ENCODE data around the gene LLGL2. TPM values are rescaled to one million over a fixed set of nuclear protein-coding genes. Genes with fewer than 3 reads are reported as not detected.
A peak's percentile ranks its signal among the peaks of the same experiment; 100 is the strongest.

Gene LLGL2
- total RNA-seq, 2 donors from 2014 or later: 4.1 to 8.5 TPM

DNA sequence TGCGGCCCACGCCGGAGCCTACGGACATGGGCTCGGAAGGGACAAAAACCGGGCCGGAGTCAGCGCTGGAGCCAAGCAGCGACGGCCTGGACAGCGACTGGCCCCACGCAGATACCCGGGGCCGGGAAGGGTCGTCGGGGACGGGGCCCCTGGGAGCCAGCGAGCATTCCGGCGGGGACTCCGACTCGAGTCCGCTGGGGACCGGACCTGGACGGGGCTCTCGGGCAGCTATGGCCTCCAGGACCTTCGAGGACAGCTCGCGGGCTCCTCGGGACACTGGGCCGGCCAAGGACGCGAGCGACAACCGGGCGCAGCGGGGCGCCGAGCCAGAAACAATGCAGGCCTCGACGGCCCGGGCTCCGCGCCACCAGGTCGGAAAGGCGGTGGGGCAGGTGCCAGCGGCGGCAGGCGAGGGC lies 63.1 kb downstream of the LLGL2 start:
- no peak for DNase-seq (ENCODE audit: low spot score)
- Histone ChIP-seq H3K27ac (peak overlapping the region; percentile 91 to 96), H3K27me3 (no peaks in the 10 kb centered on the region), H3K36me3 (no peaks in the 10 kb centered on the region), H3K9me3 (no peaks in the 10 kb centered on the region), H3K4me1 (peaks cover 0 to 24% of the 10 kb centered on the region in 2 donors), H3K4me3 (peak overlapping the region; percentile 45 to 74)
- TF ChIP-seq, protein P1, sequence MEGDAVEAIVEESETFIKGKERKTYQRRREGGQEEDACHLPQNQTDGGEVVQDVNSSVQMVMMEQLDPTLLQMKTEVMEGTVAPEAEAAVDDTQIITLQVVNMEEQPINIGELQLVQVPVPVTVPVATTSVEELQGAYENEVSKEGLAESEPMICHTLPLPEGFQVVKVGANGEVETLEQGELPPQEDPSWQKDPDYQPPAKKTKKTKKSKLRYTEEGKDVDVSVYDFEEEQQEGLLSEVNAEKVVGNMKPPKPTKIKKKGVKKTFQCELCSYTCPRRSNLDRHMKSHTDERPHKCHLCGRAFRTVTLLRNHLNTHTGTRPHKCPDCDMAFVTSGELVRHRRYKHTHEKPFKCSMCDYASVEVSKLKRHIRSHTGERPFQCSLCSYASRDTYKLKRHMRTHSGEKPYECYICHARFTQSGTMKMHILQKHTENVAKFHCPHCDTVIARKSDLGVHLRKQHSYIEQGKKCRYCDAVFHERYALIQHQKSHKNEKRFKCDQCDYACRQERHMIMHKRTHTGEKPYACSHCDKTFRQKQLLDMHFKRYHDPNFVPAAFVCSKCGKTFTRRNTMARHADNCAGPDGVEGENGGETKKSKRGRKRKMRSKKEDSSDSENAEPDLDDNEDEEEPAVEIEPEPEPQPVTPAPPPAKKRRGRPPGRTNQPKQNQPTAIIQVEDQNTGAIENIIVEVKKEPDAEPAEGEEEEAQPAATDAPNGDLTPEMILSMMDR (IDR thresholded peaks at IDR 0.05): no peak

DNA sequence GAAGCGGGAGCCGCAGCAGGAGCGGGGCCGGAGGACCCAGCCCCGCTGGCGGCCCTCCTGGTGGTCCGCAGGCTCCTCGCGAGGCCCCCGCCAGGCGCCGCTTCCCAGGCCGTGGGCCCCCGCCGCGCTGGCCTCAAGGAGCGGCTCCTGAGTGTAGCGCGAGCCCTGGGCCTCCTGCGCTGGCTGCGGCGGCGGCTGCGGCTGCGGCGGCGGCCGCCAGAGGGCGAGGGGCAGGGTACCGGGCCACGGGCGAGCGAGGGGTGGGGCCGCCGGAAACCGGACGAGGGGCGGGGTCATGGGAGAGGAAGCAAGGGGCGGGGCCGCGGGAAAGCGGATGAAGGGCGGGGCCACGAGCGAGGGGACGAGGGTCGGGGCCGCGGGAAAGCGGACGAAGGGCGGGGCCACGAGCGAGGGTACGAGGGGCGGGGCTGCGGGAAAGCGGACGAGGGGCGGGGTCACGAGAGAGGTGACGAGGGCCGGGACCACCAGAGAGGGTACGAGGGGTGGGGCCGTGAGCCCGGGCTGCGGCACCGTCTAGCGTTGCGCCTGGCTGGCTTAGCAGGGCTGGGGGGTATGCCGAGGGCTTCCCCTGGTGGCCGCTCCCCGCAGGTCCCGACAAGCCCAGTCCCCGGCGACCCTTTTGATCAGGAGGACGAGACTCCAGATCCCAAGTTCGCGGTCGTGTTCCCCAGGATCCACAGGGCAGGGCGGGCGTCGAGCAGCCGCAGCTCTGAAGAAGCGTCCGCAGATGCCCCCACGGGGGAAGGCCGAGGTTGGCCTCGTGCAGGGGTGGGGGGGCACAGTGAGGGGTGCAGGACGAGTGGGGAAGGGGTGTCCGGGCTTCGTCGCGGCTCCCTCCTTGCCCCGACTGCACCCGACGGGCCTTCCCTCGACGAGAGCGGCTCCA lies 63.8 kb downstream of the LLGL2 start:
- H3K4me3 ChIP-seq: peak overlapping the region; percentile 45 to 74
- no peaks in the 10 kb centered on the region for H3K27me3 ChIP-seq
- no peaks in the 10 kb centered on the region for H3K36me3 ChIP-seq
- DNase-seq (ENCODE audit: low spot score): peak; percentile 84
- no peaks in the 10 kb centered on the region for H3K9me3 ChIP-seq
- TF ChIP-seq, protein P1 (IDR thresholded peaks at IDR 0.05): peak; percentile 56 to 82
- peak overlapping the region; percentile 91 to 96 for H3K27ac ChIP-seq
- peaks cover 0 to 24% of the 10 kb centered on the region in 2 donors for H3K4me1 ChIP-seq

GRCh38 chr17:75589919-75590303 lies 64.4 kb downstream of the LLGL2 start:
- no peak for DNase-seq (ENCODE audit: low spot score)
- Histone ChIP-seq H3K4me1 (peaks cover 0 to 24% of the 10 kb centered on the region in 2 donors), H3K27me3 (no peaks in the 10 kb centered on the region), H3K9me3 (no peaks in the 10 kb centered on the region), H3K4me3 (peak overlapping the region in 1 of 2 donors; percentile 74), H3K36me3 (no peaks in the 10 kb centered on the region), H3K27ac (peak overlapping the region; percentile 91 to 96)
- TF ChIP-seq, protein P1 (IDR thresholded peaks at IDR 0.05): no peak

- Histone ChIP-seq H3K4me3 (peak overlapping the region in 1 of 2 donors; percentile 74), H3K27ac (no peak overlapping the region), H3K9me3 (no peaks in the 10 kb centered on the region), H3K4me1 (peaks cover 0 to 24% of the 10 kb centered on the region in 2 donors), H3K27me3 (no peaks in the 10 kb centered on the region), H3K36me3 (no peaks in the 10 kb centered on the region)
- no peak for DNase-seq (ENCODE audit: low spot score)
- TF ChIP-seq, protein P1 (IDR thresholded peaks at IDR 0.05): no peak
Observed at GRCh38 chr17:75590314-75590761, 64.8 kb downstream of the LLGL2 start.

DNA sequence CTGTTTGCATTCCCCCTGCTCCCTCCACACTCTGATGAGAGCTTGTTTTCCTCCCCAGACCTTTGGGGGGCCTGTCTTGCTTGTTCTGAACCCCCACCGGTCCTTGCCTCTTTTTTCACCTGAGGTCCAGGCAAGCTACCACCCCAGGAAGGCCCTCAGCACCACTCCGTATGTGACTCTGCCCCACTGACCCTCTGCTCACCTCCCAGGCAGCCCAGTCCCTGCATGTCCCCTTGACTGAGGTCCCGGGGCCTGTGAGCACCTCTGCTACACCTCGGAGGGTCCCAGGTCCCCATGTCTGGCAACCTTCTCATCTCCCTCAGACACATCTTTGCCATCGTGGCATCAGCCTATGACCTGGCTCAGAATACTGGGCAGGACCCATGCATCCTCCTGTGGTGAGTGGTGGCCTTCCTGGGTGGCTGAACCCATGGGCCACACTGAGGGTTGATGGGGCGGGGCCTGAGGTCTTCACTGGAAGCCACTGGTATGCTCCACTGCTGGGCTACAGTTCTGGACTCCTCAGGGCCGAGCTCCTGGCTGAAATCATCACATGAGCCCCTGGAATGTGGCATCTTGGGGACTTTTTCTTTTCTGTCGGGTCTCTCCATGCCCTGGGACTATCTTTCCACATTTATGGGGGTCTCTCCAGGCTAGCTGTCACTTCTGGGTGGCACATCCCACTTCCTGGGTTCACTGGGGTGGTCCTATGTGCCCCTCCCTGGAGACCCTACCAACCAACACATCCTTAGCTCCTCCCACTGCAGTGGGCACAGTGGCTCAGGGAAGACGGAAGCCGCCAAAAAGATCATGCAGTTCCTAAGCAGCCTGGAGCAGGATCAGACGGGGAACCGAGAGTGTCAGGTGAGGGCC lies 65.6 kb downstream of the LLGL2 start:
- no peak for DNase-seq (ENCODE audit: low spot score)
- no peaks in the 10 kb centered on the region for H3K9me3 ChIP-seq
- no peak overlapping the region for H3K4me3 ChIP-seq
- no peaks in the 10 kb centered on the region for H3K27me3 ChIP-seq
- H3K36me3 ChIP-seq: no peaks in the 10 kb centered on the region
- H3K27ac ChIP-seq: no peak overlapping the region
- TF ChIP-seq, protein P1 (IDR thresholded peaks at IDR 0.05): no peak
- H3K4me1 ChIP-seq: peaks cover 0 to 24% of the 10 kb centered on the region in 2 donors

All from right atrium auricular region (tissue), 2 donors.